Stimulated activated naive CD4-positive, alpha-beta T cell (primary cell): ENCODE measurements around the gene DHRS4L2.
A peak's percentile ranks its signal among the peaks of the same experiment; 100 is the strongest.
"Not testable (repeated sequence)": the region's sequence is repeated elsewhere in the genome, so short reads cannot be mapped to it uniquely, and the experiment has no call there.

ENCODE experiments used
- DNase-seq, 6 experiments: peaks; one replicate each; lab custom pipeline; 2025; lab: John Stamatoyannopoulos, UW

DHRS4L2 gene

DNA sequence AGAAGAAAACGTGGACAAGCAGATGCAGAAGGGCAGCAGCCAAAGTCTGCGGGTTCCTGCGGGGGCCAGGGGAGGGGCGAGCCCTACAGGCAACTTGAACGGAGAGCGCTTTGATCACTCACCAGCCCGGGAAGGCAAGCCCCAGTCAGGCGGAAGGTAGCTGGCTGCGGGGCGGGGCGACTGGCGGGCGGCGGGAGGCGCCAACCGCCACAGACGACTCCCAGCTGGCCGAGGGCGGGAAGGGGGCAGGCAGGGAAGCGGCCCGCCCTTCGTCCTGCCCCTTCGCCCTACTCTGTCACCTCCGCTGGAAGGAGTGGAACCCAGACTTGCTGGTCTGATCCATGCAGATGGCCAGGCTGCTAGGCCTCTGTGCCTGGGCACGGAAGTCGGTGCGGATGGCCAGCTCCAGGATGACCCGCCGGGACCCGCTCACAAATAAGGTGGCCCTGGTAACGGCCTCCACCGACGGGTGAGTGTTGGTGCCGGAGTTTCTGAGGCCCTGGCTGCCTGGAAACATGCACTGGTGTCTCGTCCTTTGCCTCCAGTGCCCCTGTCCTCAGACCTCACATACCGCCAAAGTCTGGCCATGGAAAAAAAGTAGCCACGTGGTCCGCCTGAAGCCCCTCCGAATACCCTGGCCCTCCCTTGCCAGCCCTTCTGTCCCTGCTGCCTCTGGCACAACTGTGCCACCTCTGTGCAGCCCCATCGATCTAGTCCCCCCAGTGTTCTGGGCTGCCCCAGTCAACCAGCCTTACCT lies at the start of gene DHRS4L2:
Gene DHRS4L2 (plus strand): TSS at position 323 of the 757 bp plus-strand sequence. CDS start 19 bp downstream, at position 342.
- DNase-seq: peak; percentile 29 to 69 (median 60)

DNA sequence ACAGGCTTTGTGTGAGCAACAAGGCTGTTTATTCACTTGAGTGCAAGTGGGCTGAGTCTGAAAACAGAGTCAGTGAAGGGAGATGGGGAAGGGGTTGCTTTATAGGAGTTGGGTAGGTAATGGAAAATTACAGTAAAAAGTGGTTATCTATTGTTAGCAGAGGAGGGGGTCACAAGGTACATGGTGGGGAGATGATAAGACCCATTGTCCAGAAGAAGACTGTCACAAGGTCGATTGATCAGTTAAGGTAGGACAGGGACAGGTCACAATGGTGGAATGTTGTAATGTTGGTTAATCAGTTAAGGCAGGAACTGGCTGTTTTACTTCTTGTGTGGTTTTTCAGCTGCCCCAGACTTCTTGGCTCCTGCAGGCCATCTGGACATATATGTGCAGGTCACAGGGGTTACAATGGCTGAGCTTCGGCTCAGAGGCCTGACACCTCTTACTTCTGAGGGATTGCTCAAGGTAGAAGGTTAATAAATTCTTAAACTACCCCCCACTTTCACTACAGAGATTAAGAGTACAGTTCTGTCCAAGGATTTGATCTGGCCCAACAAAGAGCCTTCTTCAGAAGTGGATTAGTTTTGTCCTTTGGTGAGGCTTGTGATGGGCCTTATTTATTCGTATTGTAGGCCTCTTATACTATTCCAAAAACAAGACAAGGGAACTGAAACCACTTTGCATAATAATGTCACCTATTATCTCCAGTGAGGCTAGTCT lies 49.0 kb upstream of the DHRS4L2 start:
- DNase-seq: no peak

DNA sequence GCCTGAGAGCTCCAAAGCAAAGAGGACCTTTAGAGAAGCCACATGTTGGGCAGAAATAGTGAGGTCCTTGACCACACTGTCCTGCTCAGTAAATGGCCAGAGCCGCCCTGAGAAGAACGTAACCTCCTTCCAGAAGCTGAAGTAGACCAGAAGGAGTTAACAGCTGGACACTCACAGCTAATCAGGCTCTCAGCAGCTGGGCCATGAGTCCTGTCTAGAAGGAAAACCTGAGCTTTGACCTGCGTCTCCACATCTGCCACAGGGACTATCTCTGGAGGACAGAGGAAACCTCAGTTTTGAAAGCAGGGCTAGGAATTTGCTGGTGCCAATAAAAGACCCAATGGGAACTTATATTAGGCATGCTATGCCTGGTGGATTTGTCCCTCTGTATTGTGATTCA lies 47.5 kb upstream of the DHRS4L2 start:
- DNase-seq: no peak

DNA sequence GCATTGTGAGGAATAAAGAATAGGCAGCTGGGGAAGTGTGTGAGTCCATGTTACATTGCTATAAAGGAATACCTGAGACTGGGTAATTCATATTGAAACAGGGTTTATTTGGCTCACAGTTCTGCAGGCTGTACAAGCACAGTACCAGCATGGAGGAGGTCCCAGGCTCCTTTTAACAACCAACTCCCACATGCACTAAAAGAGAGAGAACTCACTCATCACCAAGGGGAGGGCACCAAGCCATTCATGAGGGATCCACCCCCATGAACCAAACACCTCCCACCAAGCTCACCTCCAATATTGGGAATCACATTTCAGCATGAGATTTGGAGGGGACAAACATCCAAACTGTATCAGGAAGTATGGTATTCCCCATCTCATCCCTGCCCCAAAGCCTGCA lies 47.1 kb upstream of the DHRS4L2 start:
- no peak for DNase-seq

DNA sequence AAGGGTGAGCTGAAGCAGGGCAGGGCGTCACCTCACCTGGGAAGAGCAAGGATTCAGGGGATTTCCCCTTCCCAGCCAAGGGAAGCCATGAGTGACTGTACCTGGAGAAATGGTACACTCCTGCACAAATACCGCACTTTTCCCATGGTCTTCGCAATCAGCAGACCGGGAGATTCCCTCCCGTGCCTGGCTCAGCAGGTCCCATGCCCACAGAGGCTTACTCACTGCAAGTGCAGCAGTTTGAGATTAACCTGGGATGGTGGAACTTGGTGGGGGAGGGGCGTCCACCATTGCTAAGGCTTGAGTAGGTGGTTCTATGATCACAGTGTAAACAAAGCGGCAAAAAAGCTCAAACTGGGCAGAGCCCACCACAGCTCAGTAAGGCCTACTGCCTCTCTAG lies 46.1 kb upstream of the DHRS4L2 start:
- no peak for DNase-seq

DNA sequence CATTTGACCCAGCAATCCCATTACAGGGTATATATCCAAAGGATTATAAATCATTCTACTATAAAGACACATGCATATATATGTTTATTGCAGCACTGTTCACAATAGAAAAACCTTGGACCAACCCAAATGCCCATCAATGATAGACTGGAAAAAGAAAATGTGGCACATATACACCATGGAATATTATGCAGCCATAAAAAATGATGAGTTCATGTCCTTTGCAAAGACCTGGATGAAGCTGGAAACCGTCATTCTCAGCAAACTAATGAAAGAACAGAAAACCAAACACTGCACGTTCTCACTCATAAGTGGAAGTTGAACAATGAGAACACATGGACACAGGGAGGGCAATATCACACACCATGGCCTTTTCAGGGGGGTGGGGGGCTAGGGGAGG lies 39.7 kb upstream of the DHRS4L2 start:
- DNase-seq: not testable (repeated sequence)

DNA sequence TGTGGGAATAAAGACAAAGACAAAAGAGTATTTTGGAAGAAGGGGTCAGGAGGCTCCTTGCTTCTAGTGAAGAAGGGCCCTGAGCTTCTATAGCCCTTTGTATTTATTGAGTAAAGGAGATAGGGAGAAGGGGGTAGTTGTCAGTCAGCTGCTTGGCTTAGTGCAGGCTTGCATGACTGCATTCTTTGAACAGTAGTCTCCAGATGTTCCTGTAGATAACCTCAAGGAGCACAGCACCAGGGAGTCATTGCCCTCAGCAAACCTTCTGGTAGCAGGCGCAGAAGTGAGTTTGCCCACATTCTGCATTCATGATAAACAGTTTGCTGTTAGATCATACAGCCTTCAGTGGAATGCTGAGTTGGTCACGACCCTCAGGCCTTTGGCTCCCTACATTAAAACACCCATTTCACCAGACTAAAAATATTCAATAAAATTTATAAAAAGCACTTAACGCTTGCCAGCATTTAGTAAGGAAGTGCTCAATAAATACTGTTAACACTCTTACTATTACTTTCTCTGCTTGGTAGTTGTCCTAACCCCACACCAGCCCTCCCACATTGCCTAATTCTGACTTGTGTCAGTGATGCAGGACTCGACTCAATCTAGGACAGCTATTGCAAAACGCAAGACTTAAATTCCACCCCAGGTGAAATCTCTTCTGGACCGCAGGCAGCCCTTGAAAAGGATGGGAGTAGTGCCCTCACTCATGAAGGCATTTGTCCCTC lies 38.2 kb upstream of the DHRS4L2 start:
- no peak for DNase-seq

DNA sequence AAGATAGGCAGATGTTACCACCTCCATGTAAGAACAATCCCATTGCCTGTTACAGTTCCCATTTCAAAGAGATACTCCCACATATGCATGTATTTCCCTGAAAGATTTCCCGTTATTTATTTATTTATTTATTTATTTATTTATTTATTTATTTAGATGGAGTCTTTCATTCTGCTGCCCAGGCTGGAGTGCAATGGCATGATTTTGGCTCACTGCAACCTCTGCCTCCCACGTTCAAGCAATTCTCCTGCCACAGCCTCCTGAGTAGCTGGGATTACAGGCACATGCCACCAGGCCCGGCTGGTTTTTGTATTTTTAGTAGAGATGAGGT lies 37.6 kb upstream of the DHRS4L2 start:
- DNase-seq: not testable (repeated sequence)

DNA sequence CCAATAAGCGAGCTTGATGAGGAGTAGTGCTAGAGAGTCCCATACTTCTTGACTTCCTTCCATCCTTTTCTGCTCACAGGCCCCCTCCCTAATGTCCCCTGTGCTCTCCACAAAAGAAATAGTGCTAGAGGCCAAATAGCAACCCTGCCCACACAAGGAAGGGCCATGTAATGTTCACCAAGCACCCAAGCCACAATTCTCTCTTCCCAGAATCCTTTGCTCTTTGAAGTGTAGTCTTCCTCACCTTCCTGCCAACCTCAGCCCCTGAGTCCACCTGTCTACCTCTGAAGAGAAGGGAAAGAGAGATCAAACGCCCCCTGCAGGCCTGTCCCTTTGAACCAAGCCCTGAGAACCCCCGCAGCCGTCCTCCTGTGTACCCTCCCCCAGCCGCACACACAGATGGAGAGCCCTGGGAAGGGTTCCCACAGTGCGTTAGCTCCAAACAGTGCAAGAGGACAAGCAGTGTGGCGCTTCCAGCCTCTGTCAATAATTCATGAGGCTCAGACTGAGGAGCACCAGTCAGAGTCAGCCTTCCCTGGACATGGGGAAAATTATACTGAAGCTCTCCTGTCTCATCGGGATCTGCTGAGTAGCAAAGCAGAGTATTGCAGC lies 37.0 kb upstream of the DHRS4L2 start:
- no peak for DNase-seq

DNA sequence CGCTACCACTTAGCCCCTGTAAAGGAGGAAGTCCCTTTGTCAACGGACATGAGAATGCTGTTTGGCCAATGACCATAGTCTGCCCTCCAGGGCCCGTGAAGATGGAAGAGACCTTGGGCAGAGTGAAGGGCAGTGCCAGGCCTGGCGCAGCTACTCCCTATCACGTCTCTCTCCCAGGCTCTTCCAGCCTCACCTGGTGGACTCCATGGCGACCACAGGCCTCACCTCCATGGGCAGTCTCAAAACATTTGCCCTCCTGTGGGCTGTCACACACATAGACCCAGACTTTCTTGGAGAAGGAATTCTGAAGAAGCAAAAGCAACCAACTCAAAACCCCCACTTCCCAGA lies 35.6 kb upstream of the DHRS4L2 start:
- DNase-seq: peak in 1 of 6 experiments; percentile 21

DNA sequence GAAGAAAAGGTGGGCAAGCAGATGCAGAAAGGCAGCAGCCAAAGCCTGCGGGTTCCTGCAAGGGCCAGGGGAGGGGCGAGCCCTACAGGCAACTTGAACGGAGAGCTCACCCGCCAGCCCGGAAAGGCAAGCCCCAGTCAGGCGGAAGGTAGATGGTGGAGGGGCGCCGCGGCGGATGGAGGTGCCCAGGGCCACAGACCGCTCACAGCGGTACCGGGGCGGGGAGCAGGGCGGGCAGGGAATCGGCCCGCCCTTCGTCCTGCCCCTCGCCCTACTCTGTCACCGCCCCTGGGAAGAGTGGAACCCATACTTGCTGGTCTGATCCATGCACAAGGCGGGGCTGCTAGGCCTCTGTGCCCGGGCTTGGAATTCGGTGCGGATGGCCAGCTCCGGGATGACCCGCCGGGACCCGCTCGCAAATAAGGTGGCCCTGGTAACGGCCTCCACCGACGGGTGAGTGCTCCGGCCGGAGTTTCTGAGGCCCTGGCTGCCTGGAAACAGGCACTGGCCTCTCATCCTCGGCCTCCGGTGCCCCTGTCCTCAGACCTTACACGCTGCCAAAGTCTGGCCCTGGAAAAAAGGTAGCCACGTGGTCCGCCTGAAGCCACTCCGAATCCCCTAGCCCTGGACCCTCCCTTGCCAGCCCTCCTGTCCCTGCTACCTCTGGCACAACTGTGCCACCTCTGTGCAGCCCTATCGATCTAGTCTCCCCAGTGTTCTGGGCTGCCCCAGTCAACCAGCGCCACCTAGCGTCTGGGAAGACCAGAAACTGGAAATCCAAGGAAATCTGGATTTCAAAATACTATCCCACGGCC lies 35.1 kb upstream of the DHRS4L2 start, which contains the start of gene DHRS4:
Gene DHRS4 (plus strand): TSS at position 307 of the 815 bp plus-strand sequence. CDS start 19 bp downstream, at position 326.
- peak; percentile 67 to 81 (median 75) for DNase-seq

DNA sequence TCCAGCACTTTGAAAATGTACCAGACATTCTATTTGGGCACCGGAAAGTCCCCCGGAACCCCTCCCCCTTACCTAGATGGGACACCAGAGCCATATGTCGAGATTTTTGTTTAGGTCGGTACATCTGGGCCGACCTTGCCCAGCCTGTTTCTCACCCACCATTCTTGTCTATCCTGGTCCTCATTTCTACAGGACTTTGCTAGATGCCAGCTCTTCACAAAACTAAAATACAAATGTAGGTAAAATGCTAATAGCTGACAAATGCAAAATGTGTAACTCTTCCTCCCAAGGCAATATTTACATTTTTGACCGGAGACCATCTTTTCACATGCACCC lies 34.5 kb upstream of the DHRS4L2 start:
- not testable (repeated sequence) for DNase-seq

DNA sequence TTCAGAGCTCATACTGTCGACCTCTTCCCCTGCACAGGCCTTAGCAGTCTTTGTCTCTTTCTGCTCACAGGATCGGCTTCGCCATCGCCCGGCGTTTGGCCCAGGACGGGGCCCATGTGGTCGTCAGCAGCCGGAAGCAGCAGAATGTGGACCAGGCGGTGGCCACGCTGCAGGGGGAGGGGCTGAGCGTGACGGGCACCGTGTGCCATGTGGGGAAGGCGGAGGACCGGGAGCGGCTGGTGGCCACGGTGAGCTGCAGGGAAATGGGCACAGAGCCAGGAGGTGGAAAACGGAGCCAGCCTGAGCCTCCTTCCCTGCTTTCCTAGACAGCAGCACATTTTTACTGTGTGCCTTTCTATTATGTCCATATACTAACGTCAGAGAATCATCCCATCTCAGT lies 33.8 kb upstream of the DHRS4L2 start:
- not testable (repeated sequence) for DNase-seq

DNA sequence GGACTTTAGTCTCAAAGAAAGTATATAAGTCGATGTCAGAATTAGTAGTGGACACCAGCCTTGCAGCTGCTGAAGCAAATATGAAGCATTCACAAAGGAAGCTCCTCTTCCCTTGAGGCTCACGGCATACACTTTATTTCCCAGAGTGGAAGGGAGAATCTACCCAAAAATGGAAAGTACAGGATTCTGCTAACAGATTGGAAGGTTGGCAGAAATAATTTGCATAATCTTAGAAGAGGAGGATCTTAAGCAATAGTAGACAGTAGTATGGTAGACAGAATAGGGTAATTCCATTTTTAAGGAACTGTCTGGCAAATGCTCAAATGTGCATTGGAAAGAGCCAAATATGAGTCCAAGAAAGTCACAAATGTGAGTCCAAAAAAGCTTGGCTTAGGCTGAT lies 32.9 kb upstream of the DHRS4L2 start:
- not testable (repeated sequence) for DNase-seq

DNA sequence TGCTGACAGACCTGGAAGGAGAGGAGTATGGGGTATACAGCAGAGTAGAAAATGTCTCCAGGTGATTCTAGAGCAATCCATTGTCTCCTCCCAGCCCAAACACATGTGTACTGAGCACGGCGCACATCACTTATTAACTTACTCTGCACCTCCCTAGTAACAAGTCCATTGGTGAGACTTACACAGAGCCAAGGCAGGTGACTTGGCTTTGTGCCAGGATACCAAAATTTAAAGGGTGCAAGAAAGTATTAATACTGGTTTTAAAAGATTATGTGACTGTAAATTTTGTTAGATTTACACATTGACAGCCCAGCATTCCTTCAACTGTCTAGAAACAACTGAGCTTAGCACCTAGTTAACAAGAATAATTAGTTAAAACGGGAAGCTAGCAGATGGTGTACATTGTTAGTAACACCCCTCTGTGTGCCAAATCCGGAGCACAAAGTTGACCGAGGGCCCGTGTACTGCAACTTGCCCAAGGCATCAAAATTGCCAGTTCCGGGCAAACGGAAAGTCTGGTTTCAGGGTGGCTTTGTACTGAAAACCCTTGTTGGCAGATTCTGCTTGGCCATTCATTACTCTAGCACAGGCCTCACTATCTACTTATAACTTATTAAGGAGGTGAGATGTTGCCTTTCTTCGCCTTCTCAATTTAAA lies 30.7 kb upstream of the DHRS4L2 start:
- not testable (repeated sequence) for DNase-seq

DNA sequence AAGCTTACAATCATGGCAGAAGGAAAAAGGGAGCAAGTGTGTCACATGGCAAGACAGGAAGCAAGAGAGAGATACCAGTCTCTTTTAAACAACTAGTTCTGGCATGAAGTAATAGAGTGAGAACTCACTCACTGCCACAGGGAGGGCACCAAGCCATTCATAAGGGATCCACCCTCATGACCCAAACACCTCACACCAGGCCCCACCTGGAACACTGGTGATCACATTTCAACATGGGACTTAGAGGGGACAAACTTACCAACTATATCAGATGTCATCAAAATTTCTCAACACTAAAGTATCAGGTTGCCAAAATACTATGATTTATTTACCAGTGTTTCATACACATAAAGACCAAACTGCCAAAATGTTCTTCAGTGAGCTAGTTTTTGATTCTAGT lies 27.8 kb upstream of the DHRS4L2 start:
- not testable (repeated sequence) for DNase-seq

DNA sequence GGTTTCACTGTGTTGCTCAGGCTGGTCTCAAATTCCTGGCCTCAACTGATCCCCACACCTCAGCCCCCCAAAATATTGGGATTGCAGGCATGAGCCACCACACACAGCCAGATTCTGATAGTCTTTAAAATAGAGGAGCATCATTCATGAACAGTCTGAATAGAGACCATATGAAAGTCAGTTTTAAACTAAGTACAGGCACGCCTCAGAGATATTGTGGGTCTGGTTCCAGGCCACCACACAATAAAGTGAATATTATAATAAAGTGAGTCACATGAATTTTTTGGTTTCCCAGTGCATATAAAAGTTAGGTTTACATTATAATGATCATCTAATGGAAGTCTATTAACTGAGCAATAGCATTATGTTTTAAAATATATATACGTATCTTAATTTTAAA lies 27.0 kb upstream of the DHRS4L2 start:
- not testable (repeated sequence) for DNase-seq

DNA sequence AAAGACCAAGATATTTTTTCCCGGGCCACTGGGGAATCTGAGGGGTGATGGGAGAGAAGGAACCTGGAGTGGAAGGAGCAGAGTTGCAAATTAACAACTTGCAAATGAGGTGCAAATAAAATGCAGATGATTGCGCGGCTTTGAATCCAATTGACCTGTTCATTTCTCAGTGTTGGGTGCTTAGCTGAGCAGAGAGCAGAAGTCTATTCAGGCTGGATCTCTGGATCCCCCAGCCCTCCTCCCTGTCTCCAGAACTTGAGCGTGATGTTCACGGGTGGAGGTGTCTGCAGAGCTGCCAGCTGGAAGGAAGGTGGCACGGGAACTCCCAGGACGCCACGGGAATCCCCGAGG lies 19.6 kb upstream of the DHRS4L2 start:
- not testable (repeated sequence) for DNase-seq

DNA sequence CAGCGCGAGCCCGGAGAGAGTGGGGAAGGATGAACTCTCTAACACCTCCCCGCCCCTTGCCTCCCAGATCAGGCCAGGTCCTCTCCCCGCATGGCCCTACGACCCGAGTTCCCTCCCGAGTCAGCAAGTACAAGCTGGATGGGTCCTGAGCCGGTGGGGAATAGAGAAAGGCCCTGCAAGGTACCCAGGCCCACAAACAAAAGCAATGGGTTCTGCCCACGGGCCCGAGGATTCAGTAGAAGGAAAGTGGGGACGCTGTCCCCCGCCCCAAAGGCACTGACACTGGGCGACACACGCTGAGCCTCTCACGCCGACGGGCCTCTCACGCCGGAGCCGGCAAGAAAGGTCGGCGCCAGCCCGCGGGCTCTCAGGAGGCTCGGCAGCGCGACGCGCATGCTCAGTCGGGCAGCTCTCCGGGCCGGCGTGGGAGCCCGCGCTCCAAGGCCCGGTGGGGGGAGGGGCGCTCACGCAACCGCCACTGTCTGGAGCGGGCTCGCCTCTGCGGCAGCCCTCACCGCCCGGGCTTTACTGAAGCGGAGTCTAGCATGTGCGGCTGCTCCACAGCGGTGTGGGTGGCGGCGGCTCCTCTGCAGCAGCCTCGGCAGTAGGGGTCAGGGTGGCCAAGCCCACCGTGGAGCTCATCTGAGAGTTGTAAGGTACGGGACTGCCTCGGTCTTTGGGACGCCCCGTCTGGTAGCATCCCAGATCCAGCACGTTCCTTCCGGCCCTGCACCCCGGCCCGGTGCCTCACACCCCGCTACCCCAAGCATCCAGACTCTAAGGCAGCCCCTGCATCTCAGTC lies 19.0 kb upstream of the DHRS4L2 start:
- peak; percentile 11 to 63 (median 46) for DNase-seq

DNA sequence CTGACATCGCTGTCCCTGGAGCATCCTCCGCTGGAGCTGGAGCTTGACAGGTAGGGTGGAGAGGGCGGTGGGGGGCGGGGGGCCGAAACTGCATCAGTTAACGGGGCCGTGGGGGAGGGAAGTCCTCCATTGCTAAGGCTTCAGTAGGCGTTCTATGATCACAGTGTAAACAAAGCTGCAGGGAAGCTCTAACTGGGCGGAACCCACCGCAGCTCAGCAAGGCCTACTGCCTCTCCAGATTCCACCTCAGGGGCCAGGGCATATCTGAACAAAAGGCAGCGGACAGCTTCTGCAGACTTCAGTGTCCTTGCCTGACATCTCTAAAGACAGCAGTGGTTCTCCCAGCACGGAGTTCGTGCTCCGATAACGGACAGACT lies 18.5 kb upstream of the DHRS4L2 start:
- not testable (repeated sequence) for DNase-seq
